ENCODE results near the gene CCL19.

DNA sequence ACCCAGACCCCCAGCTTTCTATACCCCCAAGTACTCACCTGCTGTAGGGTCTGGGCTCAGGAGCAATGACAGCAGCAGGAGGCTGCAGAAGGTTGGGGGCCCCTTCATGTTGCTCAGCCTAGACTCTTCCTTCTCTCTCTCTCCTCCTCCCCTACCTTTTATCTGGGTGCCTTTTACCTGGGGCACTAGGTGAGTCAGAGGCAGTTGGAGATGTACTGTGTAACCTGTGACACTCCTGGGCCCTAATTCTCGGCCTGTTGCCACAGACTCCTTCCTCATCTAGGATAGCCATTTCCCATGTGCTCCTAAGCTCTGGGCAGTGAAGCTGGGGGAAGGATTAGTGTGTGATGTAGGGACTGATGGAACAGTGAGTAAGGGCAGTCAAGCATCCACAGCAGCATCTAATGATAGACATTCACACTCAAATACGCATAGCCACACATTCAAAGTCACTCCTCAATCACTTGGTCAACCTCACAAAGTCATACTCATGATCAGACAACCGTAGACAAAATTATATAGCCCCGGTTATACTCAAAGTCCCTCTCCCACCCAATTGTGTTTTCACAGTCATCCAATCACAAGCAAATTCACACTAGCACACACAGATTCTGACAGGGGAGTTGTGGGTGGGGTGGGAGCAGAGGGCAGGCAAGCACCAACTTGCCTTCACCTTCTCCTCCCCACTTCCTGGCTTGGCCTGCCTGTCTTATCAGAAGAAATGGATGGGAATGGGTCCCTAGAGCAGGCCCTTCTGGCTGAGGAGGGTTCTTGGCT is 28.4 kb downstream of the CCL19 start, which contains the start of gene CCL27:
- TF ChIP-seq EZH2phosphoT487 (IDR thresholded peaks at IDR 0.05; ENCODE audit: low read depth) = no peak
- TF ChIP-seq, protein P1, sequence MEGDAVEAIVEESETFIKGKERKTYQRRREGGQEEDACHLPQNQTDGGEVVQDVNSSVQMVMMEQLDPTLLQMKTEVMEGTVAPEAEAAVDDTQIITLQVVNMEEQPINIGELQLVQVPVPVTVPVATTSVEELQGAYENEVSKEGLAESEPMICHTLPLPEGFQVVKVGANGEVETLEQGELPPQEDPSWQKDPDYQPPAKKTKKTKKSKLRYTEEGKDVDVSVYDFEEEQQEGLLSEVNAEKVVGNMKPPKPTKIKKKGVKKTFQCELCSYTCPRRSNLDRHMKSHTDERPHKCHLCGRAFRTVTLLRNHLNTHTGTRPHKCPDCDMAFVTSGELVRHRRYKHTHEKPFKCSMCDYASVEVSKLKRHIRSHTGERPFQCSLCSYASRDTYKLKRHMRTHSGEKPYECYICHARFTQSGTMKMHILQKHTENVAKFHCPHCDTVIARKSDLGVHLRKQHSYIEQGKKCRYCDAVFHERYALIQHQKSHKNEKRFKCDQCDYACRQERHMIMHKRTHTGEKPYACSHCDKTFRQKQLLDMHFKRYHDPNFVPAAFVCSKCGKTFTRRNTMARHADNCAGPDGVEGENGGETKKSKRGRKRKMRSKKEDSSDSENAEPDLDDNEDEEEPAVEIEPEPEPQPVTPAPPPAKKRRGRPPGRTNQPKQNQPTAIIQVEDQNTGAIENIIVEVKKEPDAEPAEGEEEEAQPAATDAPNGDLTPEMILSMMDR (IDR thresholded peaks at IDR 0.05; ENCODE audit: low read depth, low read length) = no peak
